CD4-positive, alpha-beta T cell treated with Interleukin-17A for 4 hours (primary cell): Measurements from ENCODE around the gene CEP19.

ENCODE experiments used
- DNase-seq: peaks from one replicate; pipeline ENCODE4 v3.0.0-alpha.2; 2020; ENCODE audit warnings: mixed read lengths

CEP19 gene

GRCh38 chr3:196662711-196663571 lies 49.1 kb downstream of the CEP19 start:
- no peak for DNase-seq

- no peak for DNase-seq
These were observed 50.0 kb downstream of the CEP19 start for GRCh38 chr3:196662033-196662432.

GRCh38 chr3:196661400-196661799 lies 50.6 kb downstream of the CEP19 start:
- DNase-seq = no peak

- DNase-seq = no peak
These were observed 51.5 kb downstream of the CEP19 start for GRCh38 chr3:196660381-196661166.

GRCh38 chr3:196659901-196660351 lies 52.1 kb downstream of the CEP19 start:
- DNase-seq = no peak
